HCT116 (cell line): Measurements from ENCODE around the gene PLP2. TPM values are rescaled to one million over a fixed set of nuclear protein-coding genes. Genes with fewer than 3 reads are reported as not detected.

Source experiments
- ATAC-seq: fragments of 200-7000 bp; cut with Tn5 transposase; 2 replicates; pipeline ENCODE4 v1.9.1; 2020; ENCODE audit warnings: mild to moderate bottlenecking, moderate library complexity
- BruUV-seq: library from RNA; stranded (reverse); fragments of 400-500 nt; replicated peaks from 2 replicates; lab custom pipeline; 2021; lab: Mats Ljungman, UMichigan
- CTCF ChIA-PET: fragments of 300-600 bp; sonication (Branson Sonifier 250); formaldehyde crosslinking; loops from one replicate; lab custom pipeline; 2021; ENCODE audit warnings: antibody characterized with exemption; lab: Charles Lee
- POLR2A ChIA-PET: fragments of 300-600, 350-600 bp; sonication (Branson Sonifier 250); formaldehyde crosslinking; loops from one replicate; lab custom pipeline; 2021; ENCODE audit warnings: antibody characterized with exemption; lab: Charles Lee
- RAD21 ChIA-PET, 2 experiments: fragments of 300-600 bp; sonication (Branson Sonifier 250); formaldehyde crosslinking; loops; one replicate each; lab custom pipeline; 2023; ENCODE audit warnings: low total read pairs in 2 of 2; ENCODE audit not compliant: uncharacterized antibody in 2 of 2, unreplicated experiment in 2 of 2, low non-redundant PET in 1 of 2; lab: Charles Lee
- DNase-seq: peaks from one replicate; pipeline ENCODE4 v3.0.0-alpha.2; 2010; ENCODE audit warnings: low read depth, low spot score
- H2AFZ ChIP-seq: fragments of 200-600 bp; shearing (Covaris generic), sonication (generic); 2 replicates; pipeline ENCODE4 v1.6.1; 2017; ENCODE audit warnings: low read depth, mixed run types, mixed read lengths, antibody characterized with exemption, low read length; ENCODE audit not compliant: poor library complexity, severe bottlenecking
- H3K27ac ChIP-seq: 2 replicates; pipeline ENCODE4 v1.5.1; 2012; ENCODE audit warnings: low read depth, low read length
- H3K27me3 ChIP-seq: fragments of 200-600 bp; sonication (generic); 2 replicates; pipeline ENCODE4 v1.6.1; 2016; ENCODE audit warnings: mixed run types, low read length, mixed read lengths; ENCODE audit not compliant: insufficient read depth
- H3K36me3 ChIP-seq, 2 experiments: fragments of 200-500 bp in 1 of 2; fragments of 200-600 bp in 1 of 2; sonication (Bioruptor generic) in 1 of 2; sonication (generic) in 1 of 2; 2 replicates each; pipeline versions ENCODE4 v1.5.1 to v1.6.1; 2014 to 2016; ENCODE audit warnings: low read length in 2 of 2, inconsistent platforms in 1 of 2, mixed read lengths in 1 of 2, mixed run types in 1 of 2; ENCODE audit not compliant: insufficient read depth in 2 of 2, control insufficient read depth in 1 of 2
- H3K4me1 ChIP-seq, 2 experiments: fragments of 200-600 bp in 1 of 2; sonication (generic) in 1 of 2; 2 replicates each; pipeline versions ENCODE4 v1.5.1 to v1.6.1; 2012 to 2017; ENCODE audit warnings: low read length in 2 of 2, inconsistent platforms in 1 of 2, mild to moderate bottlenecking in 1 of 2, mixed read lengths in 1 of 2, mixed run types in 1 of 2, moderate library complexity in 1 of 2; ENCODE audit not compliant: insufficient read depth in 2 of 2, control insufficient read depth in 1 of 2
- H3K4me2 ChIP-seq: fragments of 200-600 bp; sonication (generic); 2 replicates; pipeline ENCODE4 v1.6.1; 2017; ENCODE audit warnings: mixed run types, low read length, mixed read lengths
- H3K4me3 ChIP-seq, 2 experiments: fragments of 200-600 bp in 1 of 2; sonication (generic) in 1 of 2; replicated peaks in 1 of 2; 2 replicates each; pipeline ENCODE4 v1.5.1; 2011 to 2016; ENCODE audit warnings: low read length in 2 of 2, control low read depth in 1 of 2, low read depth in 1 of 2, mild to moderate bottlenecking in 1 of 2, mixed read lengths in 1 of 2, mixed run types in 1 of 2
- H3K79me2 ChIP-seq: fragments of 200-600 bp; sonication (generic); 2 replicates; pipeline ENCODE4 v1.6.1; 2017; ENCODE audit warnings: mild to moderate bottlenecking, mixed run types, low read length, moderate library complexity, mixed read lengths; ENCODE audit not compliant: insufficient read depth
- H3K9ac ChIP-seq: fragments of 200-600 bp; sonication (generic); 2 replicates; pipeline ENCODE4 v1.6.1; 2016; ENCODE audit warnings: low read length, mixed read lengths
- H3K9me2 ChIP-seq: fragments of 200-600 bp; sonication (generic), shearing (Covaris generic); 2 replicates; pipeline ENCODE4 v1.6.1; 2017; ENCODE audit warnings: mixed run types, mild to moderate bottlenecking, moderate library complexity; ENCODE audit not compliant: insufficient read depth
- H3K9me3 ChIP-seq, 2 experiments: fragments of 200-500 bp in 1 of 2; fragments of 200-600 bp in 1 of 2; sonication (Bioruptor generic) in 1 of 2; sonication (generic) in 1 of 2; 2 replicates each; pipeline ENCODE4 v1.6.1; 2014 to 2017; ENCODE audit warnings: low read length in 2 of 2, mixed read lengths in 2 of 2, inconsistent platforms in 1 of 2, low read depth in 1 of 2, mild to moderate bottlenecking in 1 of 2, mixed run types in 1 of 2, moderate library complexity in 1 of 2; ENCODE audit not compliant: control insufficient read depth in 1 of 2, insufficient read depth in 1 of 2
- H4K20me1 ChIP-seq: fragments of 200-600 bp; sonication (generic), shearing (Covaris generic); 2 replicates; pipeline ENCODE4 v1.6.1; 2017; ENCODE audit warnings: mixed run types, mild to moderate bottlenecking, moderate library complexity; ENCODE audit not compliant: insufficient read depth
- ELF1 ChIP-seq: IDR thresholded peaks from 2 replicates; pipeline ENCODE4 v1.6.1; 2012; ENCODE audit warnings: low read depth, borderline replicate concordance
- EZH2 ChIP-seq: fragments of 200-600 bp; sonication (generic); IDR thresholded peaks from 2 replicates; pipeline ENCODE4 v1.6.1; 2017; ENCODE audit warnings: antibody characterized with exemption, mixed run types
- FOSL1 ChIP-seq: IDR thresholded peaks from 2 replicates; pipeline ENCODE4 v1.6.1; 2012; ENCODE audit warnings: low read depth
- MAX ChIP-seq: IDR thresholded peaks from 2 replicates; pipeline ENCODE4 v1.6.1; 2012
- SIN3A ChIP-seq: IDR thresholded peaks from 2 replicates; pipeline ENCODE4 v1.6.1; 2012; ENCODE audit warnings: low read depth
- SRF ChIP-seq: IDR thresholded peaks from 2 replicates; pipeline ENCODE4 v1.6.1; 2012; ENCODE audit warnings: low read depth
- TCF7L2 ChIP-seq: IDR thresholded peaks from 2 replicates; pipeline ENCODE4 v1.7.0; 2011; ENCODE audit warnings: borderline replicate concordance, inconsistent platforms; ENCODE audit not compliant: insufficient read depth, insufficient read length; ENCODE audit errors: extremely low read depth
- YY1 ChIP-seq: IDR thresholded peaks from 2 replicates; pipeline ENCODE4 v1.6.1; 2011; ENCODE audit warnings: low read length, low read depth, moderate library complexity, mild to moderate bottlenecking; ENCODE audit not compliant: insufficient replicate concordance; ENCODE audit errors: extremely low read depth
- ZBTB33 ChIP-seq: IDR thresholded peaks from 2 replicates; pipeline ENCODE4 v1.6.1; 2011; ENCODE audit warnings: mild to moderate bottlenecking, low read length, moderate library complexity; ENCODE audit not compliant: insufficient replicate concordance; ENCODE audit errors: extremely low read depth
- ZFX ChIP-seq: fragments of 450-650 bp; IDR thresholded peaks from 2 replicates; pipeline ENCODE4 v1.6.1; 2017
- intact Hi-C: fragments of 100-400 bp; cut with micrococcal nuclease; formaldehyde crosslinking; loops from 2 replicates; pipeline ENCODE4 v1.10.0; 2022
- total RNA-seq: library from RNA; stranded (reverse); gene quantifications from one replicate; pipeline ENCODE4 v1.2.1, GENCODE V29; 2021; ENCODE audit not compliant: unreplicated experiment
- TF ChIP-seq, protein P1 (sequence below), 3 experiments: fragments of 200-600 bp in 1 of 3; sonication (generic) in 1 of 3; IDR thresholded peaks in 2 of 3; conservative IDR thresholded peaks in 1 of 3; 2 replicates each; pipeline ENCODE4 v1.5.1; 2012 to 2017; ENCODE audit warnings: low read depth in 2 of 3, low read length in 2 of 3, antibody characterized with exemption in 1 of 3, borderline replicate concordance in 1 of 3, control low read depth in 1 of 3, mild to moderate bottlenecking in 1 of 3, mixed read lengths in 1 of 3, mixed run types in 1 of 3, moderate library complexity in 1 of 3; ENCODE audit not compliant: insufficient read depth in 1 of 3
- TF ChIP-seq, protein P2 (sequence below): IDR thresholded peaks from 2 replicates; pipeline ENCODE4 v1.6.1; 2012; ENCODE audit warnings: low read depth

Gene PLP2
- total RNA-seq, 1 experiment from 2014 or later, result 207 TPM

DNA sequence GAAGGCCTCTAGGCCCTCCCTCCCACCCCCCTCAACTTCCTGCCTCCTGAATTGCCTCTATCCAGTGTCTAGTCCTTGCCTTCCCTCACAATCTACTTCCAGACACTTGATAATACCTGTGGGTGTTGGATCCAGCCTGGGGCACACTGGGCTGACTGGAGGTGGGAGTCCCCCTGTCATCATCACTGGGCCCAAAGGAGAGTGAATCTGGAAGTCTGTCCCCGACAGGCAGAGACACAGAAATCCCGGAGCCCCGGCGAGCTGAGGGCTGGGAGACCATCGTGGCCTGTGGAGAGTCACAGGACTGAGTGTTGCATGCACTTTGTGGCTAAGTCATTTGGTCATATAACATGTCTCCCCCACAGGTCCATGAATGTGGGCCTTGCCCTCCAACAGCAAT lies 36.7 kb downstream of the PLP2 start:
- Histone ChIP-seq H3K79me2 (no peaks in the 10 kb centered on the region), H3K9me2 (no peaks in the 10 kb centered on the region), H3K9ac (no peak overlapping the region), H4K20me1 (no peaks in the 10 kb centered on the region), H3K27me3 (no peaks in the 10 kb centered on the region), H2AFZ (no peak overlapping the region), H3K4me2 (no peak overlapping the region), H3K27ac (no peak overlapping the region), H3K36me3 (no peaks in the 10 kb centered on the region), H3K4me3 (no peak overlapping the region), H3K9me3 (no peaks in the 10 kb centered on the region), H3K4me1 (no peaks in the 10 kb centered on the region)
- ChIA-PET POLR2A (no interaction called here), RAD21 (no interaction called here), CTCF (interaction anchor here (1.2 kb wide), 1 partner anchor 16 kb away, joined by 6 read pairs; no protein-coding TSS in a partner anchor)
- ATAC-seq, result no peak
- intact Hi-C loops, result no loop called here
- TF ChIP-seq SIN3A, result no peak
- no peak for TF ChIP-seq ZBTB33
- TF ChIP-seq, protein P1, sequence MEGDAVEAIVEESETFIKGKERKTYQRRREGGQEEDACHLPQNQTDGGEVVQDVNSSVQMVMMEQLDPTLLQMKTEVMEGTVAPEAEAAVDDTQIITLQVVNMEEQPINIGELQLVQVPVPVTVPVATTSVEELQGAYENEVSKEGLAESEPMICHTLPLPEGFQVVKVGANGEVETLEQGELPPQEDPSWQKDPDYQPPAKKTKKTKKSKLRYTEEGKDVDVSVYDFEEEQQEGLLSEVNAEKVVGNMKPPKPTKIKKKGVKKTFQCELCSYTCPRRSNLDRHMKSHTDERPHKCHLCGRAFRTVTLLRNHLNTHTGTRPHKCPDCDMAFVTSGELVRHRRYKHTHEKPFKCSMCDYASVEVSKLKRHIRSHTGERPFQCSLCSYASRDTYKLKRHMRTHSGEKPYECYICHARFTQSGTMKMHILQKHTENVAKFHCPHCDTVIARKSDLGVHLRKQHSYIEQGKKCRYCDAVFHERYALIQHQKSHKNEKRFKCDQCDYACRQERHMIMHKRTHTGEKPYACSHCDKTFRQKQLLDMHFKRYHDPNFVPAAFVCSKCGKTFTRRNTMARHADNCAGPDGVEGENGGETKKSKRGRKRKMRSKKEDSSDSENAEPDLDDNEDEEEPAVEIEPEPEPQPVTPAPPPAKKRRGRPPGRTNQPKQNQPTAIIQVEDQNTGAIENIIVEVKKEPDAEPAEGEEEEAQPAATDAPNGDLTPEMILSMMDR (IDR thresholded peaks at IDR 0.05 in 2 of 3, conservative IDR thresholded peaks at IDR 0.05 in 1 of 3; ENCODE audit: borderline replicate concordance in 1 of 3, insufficient read depth in 1 of 3, low read depth in 2 of 3, low read length in 2 of 3), result no peak
- no peak for TF ChIP-seq FOSL1
- no peak for TF ChIP-seq EZH2
- no peak for TF ChIP-seq MAX
- TF ChIP-seq, protein P2, sequence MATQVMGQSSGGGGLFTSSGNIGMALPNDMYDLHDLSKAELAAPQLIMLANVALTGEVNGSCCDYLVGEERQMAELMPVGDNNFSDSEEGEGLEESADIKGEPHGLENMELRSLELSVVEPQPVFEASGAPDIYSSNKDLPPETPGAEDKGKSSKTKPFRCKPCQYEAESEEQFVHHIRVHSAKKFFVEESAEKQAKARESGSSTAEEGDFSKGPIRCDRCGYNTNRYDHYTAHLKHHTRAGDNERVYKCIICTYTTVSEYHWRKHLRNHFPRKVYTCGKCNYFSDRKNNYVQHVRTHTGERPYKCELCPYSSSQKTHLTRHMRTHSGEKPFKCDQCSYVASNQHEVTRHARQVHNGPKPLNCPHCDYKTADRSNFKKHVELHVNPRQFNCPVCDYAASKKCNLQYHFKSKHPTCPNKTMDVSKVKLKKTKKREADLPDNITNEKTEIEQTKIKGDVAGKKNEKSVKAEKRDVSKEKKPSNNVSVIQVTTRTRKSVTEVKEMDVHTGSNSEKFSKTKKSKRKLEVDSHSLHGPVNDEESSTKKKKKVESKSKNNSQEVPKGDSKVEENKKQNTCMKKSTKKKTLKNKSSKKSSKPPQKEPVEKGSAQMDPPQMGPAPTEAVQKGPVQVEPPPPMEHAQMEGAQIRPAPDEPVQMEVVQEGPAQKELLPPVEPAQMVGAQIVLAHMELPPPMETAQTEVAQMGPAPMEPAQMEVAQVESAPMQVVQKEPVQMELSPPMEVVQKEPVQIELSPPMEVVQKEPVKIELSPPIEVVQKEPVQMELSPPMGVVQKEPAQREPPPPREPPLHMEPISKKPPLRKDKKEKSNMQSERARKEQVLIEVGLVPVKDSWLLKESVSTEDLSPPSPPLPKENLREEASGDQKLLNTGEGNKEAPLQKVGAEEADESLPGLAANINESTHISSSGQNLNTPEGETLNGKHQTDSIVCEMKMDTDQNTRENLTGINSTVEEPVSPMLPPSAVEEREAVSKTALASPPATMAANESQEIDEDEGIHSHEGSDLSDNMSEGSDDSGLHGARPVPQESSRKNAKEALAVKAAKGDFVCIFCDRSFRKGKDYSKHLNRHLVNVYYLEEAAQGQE, result no peak
- no peak for TF ChIP-seq ELF1
- no peak for TF ChIP-seq YY1
- no peak for TF ChIP-seq TCF7L2
- TF ChIP-seq ZFX, result no peak
- TF ChIP-seq SRF, result no peak
- no peak for DNase-seq
- BruUV-seq, result no TSS peak
